Measurements from ENCODE around the gene GABRG3. TPM values are rescaled to one million over a fixed set of nuclear protein-coding genes. Genes with fewer than 3 reads are reported as not detected.

GABRG3 gene
- total and polyA plus RNA-seq, 2 experiments from 2014 or later, result 0.10 to 1.4 TPM

DNA sequence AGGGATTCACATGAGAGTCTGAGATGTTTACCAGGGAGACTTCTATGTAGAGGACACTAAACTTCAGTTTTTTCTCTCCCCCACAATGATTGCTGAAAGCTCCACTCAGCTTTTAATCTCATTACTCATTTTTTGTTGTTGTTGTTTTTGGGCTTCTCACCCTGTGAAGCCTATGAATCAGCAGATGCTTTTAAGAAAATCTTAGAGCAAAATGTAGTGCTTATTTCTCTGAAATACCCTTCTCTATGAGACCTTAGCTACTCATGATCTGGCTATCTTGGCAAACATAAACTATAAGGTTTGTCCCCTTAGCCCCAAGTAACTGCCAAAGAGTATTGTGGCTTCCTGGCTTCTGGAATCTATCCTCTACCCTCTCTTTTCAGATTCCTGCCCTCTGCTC is 590.8 kb downstream of the GABRG3 start:
- peaks cover 39% of the 10 kb centered on the region for H3K9me3 Mint-ChIP-seq
- H3K27me3 Mint-ChIP-seq (ENCODE audit: insufficient read depth, low read depth, poor library complexity), result no peaks in the 10 kb centered on the region
- no peaks in the 10 kb centered on the region for H4K20me1 ChIP-seq (replicated peaks; ENCODE audit: insufficient read depth)
- H3K4me3 ChIP-seq, result no peak overlapping the region
- peaks cover 18% of the 10 kb centered on the region for H3K36me3 Mint-ChIP-seq (ENCODE audit: low read depth)
- DNase-seq (ENCODE audit: low spot score), result no peak
- TF ChIP-seq CREB1 (CRISPR knock-in tag; IDR thresholded peaks at IDR 0.05; ENCODE audit: low read depth) (no peak), ZNF331 (CRISPR knock-in tag; IDR thresholded peaks at IDR 0.05; ENCODE audit: low read depth) (no peak), EZH2phosphoT487 (IDR thresholded peaks at IDR 0.05; ENCODE audit: unreplicated experiment) (no peak), STAT1 (IDR thresholded peaks at IDR 0.05; ENCODE audit: unreplicated experiment) (no peak), NANOG (IDR thresholded peaks at IDR 0.05; ENCODE audit: borderline replicate concordance) (no peak), CTCF (conservative IDR thresholded peaks at IDR 0.05; ENCODE audit: low read depth in 2 of 2) (no peak), ETS1 (IDR thresholded peaks at IDR 0.05) (no peak)
- TF ChIP-seq, protein P1, sequence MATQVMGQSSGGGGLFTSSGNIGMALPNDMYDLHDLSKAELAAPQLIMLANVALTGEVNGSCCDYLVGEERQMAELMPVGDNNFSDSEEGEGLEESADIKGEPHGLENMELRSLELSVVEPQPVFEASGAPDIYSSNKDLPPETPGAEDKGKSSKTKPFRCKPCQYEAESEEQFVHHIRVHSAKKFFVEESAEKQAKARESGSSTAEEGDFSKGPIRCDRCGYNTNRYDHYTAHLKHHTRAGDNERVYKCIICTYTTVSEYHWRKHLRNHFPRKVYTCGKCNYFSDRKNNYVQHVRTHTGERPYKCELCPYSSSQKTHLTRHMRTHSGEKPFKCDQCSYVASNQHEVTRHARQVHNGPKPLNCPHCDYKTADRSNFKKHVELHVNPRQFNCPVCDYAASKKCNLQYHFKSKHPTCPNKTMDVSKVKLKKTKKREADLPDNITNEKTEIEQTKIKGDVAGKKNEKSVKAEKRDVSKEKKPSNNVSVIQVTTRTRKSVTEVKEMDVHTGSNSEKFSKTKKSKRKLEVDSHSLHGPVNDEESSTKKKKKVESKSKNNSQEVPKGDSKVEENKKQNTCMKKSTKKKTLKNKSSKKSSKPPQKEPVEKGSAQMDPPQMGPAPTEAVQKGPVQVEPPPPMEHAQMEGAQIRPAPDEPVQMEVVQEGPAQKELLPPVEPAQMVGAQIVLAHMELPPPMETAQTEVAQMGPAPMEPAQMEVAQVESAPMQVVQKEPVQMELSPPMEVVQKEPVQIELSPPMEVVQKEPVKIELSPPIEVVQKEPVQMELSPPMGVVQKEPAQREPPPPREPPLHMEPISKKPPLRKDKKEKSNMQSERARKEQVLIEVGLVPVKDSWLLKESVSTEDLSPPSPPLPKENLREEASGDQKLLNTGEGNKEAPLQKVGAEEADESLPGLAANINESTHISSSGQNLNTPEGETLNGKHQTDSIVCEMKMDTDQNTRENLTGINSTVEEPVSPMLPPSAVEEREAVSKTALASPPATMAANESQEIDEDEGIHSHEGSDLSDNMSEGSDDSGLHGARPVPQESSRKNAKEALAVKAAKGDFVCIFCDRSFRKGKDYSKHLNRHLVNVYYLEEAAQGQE (IDR thresholded peaks at IDR 0.05; ENCODE audit: unreplicated experiment), result no peak
- no peaks in the 10 kb centered on the region for H3K27me3 ChIP-seq (ENCODE audit: insufficient read depth)
- H3K4me3 Mint-ChIP-seq, result no peak overlapping the region
- H3F3A ChIP-seq (replicated peaks; ENCODE audit: low read depth), result no peaks in the 10 kb centered on the region
- H3K36me3 ChIP-seq (ENCODE audit: insufficient read depth), result no peaks in the 10 kb centered on the region
- H3K4me1 ChIP-seq (ENCODE audit: insufficient read depth), result no peaks in the 10 kb centered on the region
- ATAC-seq, result no peak
- no peak overlapping the region for H3K27ac Mint-ChIP-seq
- H2AFZ ChIP-seq, result no peak overlapping the region
- H3K4me2 ChIP-seq, result no peak overlapping the region
- no peaks in the 10 kb centered on the region for H3K4me1 Mint-ChIP-seq
- no peaks in the 10 kb centered on the region for H3K79me2 ChIP-seq (replicated peaks; ENCODE audit: insufficient read depth)
- no peak overlapping the region for H3K27ac ChIP-seq (ENCODE audit: low read depth)
- H3K9me2 ChIP-seq (ENCODE audit: insufficient read depth), result no peaks in the 10 kb centered on the region

DNA sequence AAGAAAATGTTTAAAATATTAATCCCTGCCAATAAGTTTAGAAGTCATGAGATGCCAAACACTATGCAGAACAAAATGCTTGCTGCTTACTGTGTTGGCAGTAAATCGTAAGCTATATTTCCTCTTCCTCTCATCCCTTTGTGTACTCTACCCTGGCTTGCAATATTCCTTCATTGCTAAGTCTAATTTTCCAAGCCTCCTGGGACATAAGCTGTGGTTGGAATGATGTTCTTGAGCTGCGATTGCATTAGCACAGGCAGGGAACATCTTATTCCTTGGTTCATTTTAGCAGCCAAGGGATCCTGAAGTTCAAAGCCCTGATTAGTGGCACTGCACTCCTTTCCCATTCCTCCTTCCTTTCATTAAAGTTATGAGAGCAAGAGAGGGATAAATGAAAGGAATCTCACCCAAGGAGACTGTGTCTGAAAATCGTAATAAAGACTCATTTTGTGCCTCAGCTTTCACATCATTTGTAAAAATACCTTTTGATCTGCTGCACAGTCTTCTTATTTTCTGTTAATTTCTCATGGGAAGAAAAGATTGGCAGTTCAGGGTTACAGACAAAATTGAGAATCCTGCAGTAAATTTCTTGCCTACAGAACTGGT is 592.9 kb downstream of the GABRG3 start:
- no peaks in the 10 kb centered on the region for H4K20me1 ChIP-seq (replicated peaks; ENCODE audit: insufficient read depth)
- no peaks in the 10 kb centered on the region for H3K27me3 ChIP-seq (ENCODE audit: insufficient read depth)
- Mint-ChIP-seq H3K4me1 (no peaks in the 10 kb centered on the region; the same call in 2 of the 3 replicates), H3K36me3 (ENCODE audit: low read depth) (peaks cover 15% of the 10 kb centered on the region), H3K9me3 (peaks cover 33% of the 10 kb centered on the region), H3K4me3 (no peak overlapping the region), H3K27ac (no peak overlapping the region), H3K27me3 (ENCODE audit: insufficient read depth, low read depth, poor library complexity) (no peaks in the 10 kb centered on the region)
- H3K4me1 ChIP-seq (ENCODE audit: insufficient read depth), result no peaks in the 10 kb centered on the region
- no peak overlapping the region for H2AFZ ChIP-seq
- no peak overlapping the region for H3K4me2 ChIP-seq
- no peaks in the 10 kb centered on the region for H3F3A ChIP-seq (replicated peaks; ENCODE audit: low read depth)
- H3K27ac ChIP-seq (ENCODE audit: low read depth), result no peak overlapping the region
- H3K79me2 ChIP-seq (replicated peaks; ENCODE audit: insufficient read depth), result no peaks in the 10 kb centered on the region
- H3K4me3 ChIP-seq, result no peak overlapping the region
- ATAC-seq (no peak), DNase-seq (ENCODE audit: low spot score) (no peak)
- TF ChIP-seq NANOG (IDR thresholded peaks at IDR 0.05; ENCODE audit: borderline replicate concordance), result no peak
- no peak for TF ChIP-seq CREB1 (CRISPR knock-in tag; IDR thresholded peaks at IDR 0.05; ENCODE audit: low read depth)
- TF ChIP-seq, protein P1 (IDR thresholded peaks at IDR 0.05; ENCODE audit: unreplicated experiment), result no peak
- TF ChIP-seq STAT1 (IDR thresholded peaks at IDR 0.05; ENCODE audit: unreplicated experiment), result no peak
- H3K36me3 ChIP-seq (ENCODE audit: insufficient read depth), result no peaks in the 10 kb centered on the region
- H3K9me2 ChIP-seq (ENCODE audit: insufficient read depth), result 0 out of 2 replicates have a peak, but pooled peaks cover 5% of the 10 kb centered on the region

Measured in GM23338 (cell line).